Activated naive CD8-positive, alpha-beta T cell (primary cell): ENCODE results near the gene AGAP3.
"Not testable (repeated sequence)": the region's sequence is repeated elsewhere in the genome, so short reads cannot be mapped to it uniquely, and the experiment has no call there.

Experiments used
- H3K27ac Mint-ChIP-seq: one replicate; pipeline ENCODE4 v1.8.0; 2021; ENCODE audit warnings: mixed read lengths
- H3K27me3 Mint-ChIP-seq: one replicate; pipeline ENCODE4 v1.8.0; 2021; ENCODE audit warnings: mixed read lengths
- H3K36me3 Mint-ChIP-seq: one replicate; pipeline ENCODE4 v1.8.0; 2021; ENCODE audit warnings: mixed read lengths
- H3K4me1 Mint-ChIP-seq: one replicate; pipeline ENCODE4 v1.8.0; 2021; ENCODE audit warnings: low read depth, mixed read lengths
- H3K4me3 Mint-ChIP-seq: one replicate; pipeline ENCODE4 v1.8.0; 2021; ENCODE audit warnings: mild to moderate bottlenecking, mixed read lengths
- H3K9me3 Mint-ChIP-seq: one replicate; pipeline ENCODE4 v1.8.0; 2021; ENCODE audit warnings: low read depth, mixed read lengths

Gene AGAP3

GRCh38 chr7:151085691-151086620 is at the start of gene AGAP3:
Gene AGAP3, plus strand, starts transcription at chr7:151086475. Its CDS starts 267 bp downstream, at chr7:151086742.
- H3K4me3 Mint-ChIP-seq, result peak within 1 kb of the TSS; percentile 86
- peaks cover 8% of the 10 kb centered on the region for H3K27me3 Mint-ChIP-seq
- no peaks in the 10 kb centered on the region for H3K9me3 Mint-ChIP-seq
- peak within 1 kb of the TSS; percentile 86 for H3K27ac Mint-ChIP-seq
- no peaks in the 10 kb centered on the region for H3K36me3 Mint-ChIP-seq
- H3K4me1 Mint-ChIP-seq, result peaks cover 32% of the 10 kb centered on the region

- peaks cover 17% of the 10 kb centered on the region for H3K4me1 Mint-ChIP-seq
These were observed 47.1 kb upstream of the AGAP3 start for GRCh38 chr7:151038951-151039849.

GRCh38 chr7:151039850-151040548 is 46.3 kb upstream of the AGAP3 start:
- no peaks in the 10 kb centered on the region for H3K9me3 Mint-ChIP-seq
- no peaks in the 10 kb centered on the region for H3K36me3 Mint-ChIP-seq
- peaks cover 17% of the 10 kb centered on the region for H3K4me1 Mint-ChIP-seq
- H3K27ac Mint-ChIP-seq, result peak overlapping the region; percentile 93
- H3K27me3 Mint-ChIP-seq, result no peaks in the 10 kb centered on the region
- peak overlapping the region; percentile 47 for H3K4me3 Mint-ChIP-seq

More at GRCh38 chr7:151038951-151039849, 47.1 kb upstream of the AGAP3 start:
- Mint-ChIP-seq H3K9me3 (no peaks in the 10 kb centered on the region), H3K27ac (peak overlapping the region; percentile 93), H3K36me3 (no peaks in the 10 kb centered on the region), H3K4me3 (peak overlapping the region; percentile 47), H3K27me3 (no peaks in the 10 kb centered on the region)

- Mint-ChIP-seq H3K4me3 (no peak overlapping the region), H3K27ac (no peak overlapping the region), H3K4me1 (peaks cover 17% of the 10 kb centered on the region), H3K36me3 (no peaks in the 10 kb centered on the region), H3K27me3 (no peaks in the 10 kb centered on the region), H3K9me3 (no peaks in the 10 kb centered on the region)
These were observed 45.5 kb upstream of the AGAP3 start for GRCh38 chr7:151040616-151041375.

- H3K4me1 Mint-ChIP-seq, result peaks cover 17% of the 10 kb centered on the region
- not testable (repeated sequence) for H3K27me3 Mint-ChIP-seq, H3K9me3 Mint-ChIP-seq, H3K4me3 Mint-ChIP-seq, H3K36me3 Mint-ChIP-seq, H3K27ac Mint-ChIP-seq
These were observed 42.8 kb upstream of the AGAP3 start for GRCh38 chr7:151043449-151043848.

GRCh38 chr7:151043959-151044358 is 42.3 kb upstream of the AGAP3 start:
- Mint-ChIP-seq H3K9me3 (no peaks in the 10 kb centered on the region), H3K4me3 (no peak overlapping the region), H3K36me3 (no peaks in the 10 kb centered on the region), H3K27ac (no peak overlapping the region), H3K27me3 (no peaks in the 10 kb centered on the region), H3K4me1 (peaks cover 12% of the 10 kb centered on the region)

GRCh38 chr7:151045262-151045661 is 41.0 kb upstream of the AGAP3 start:
- no peak overlapping the region for H3K27ac Mint-ChIP-seq
- no peaks in the 10 kb centered on the region for H3K27me3 Mint-ChIP-seq
- H3K36me3 Mint-ChIP-seq, result no peaks in the 10 kb centered on the region
- peaks cover 2% of the 10 kb centered on the region for H3K4me1 Mint-ChIP-seq
- H3K4me3 Mint-ChIP-seq, result no peak overlapping the region
- no peaks in the 10 kb centered on the region for H3K9me3 Mint-ChIP-seq

GRCh38 chr7:151045967-151046366 is 40.3 kb upstream of the AGAP3 start:
- no peaks in the 10 kb centered on the region for H3K27me3 Mint-ChIP-seq
- H3K9me3 Mint-ChIP-seq, result no peaks in the 10 kb centered on the region
- no peak overlapping the region for H3K27ac Mint-ChIP-seq
- no peaks in the 10 kb centered on the region for H3K36me3 Mint-ChIP-seq
- peaks cover 2% of the 10 kb centered on the region for H3K4me1 Mint-ChIP-seq
- no peak overlapping the region for H3K4me3 Mint-ChIP-seq

GRCh38 chr7:151046603-151047573 is 39.4 kb upstream of the AGAP3 start:
- no peaks in the 10 kb centered on the region for H3K27me3 Mint-ChIP-seq
- no peaks in the 10 kb centered on the region for H3K4me1 Mint-ChIP-seq
- no peak overlapping the region for H3K27ac Mint-ChIP-seq
- no peaks in the 10 kb centered on the region for H3K36me3 Mint-ChIP-seq
- H3K9me3 Mint-ChIP-seq, result no peaks in the 10 kb centered on the region
- no peak overlapping the region for H3K4me3 Mint-ChIP-seq

GRCh38 chr7:151047976-151048815 is 38.1 kb upstream of the AGAP3 start, which contains the start of gene ASIC3:
Gene ASIC3, plus strand, starts transcription at chr7:151048531. Its CDS starts 355 bp downstream, at chr7:151048886.
- Mint-ChIP-seq H3K36me3 (peaks cover 5% of the 10 kb centered on the region), H3K4me3 (no peak within 1 kb of the TSS), H3K9me3 (no peaks in the 10 kb centered on the region), H3K27me3 (no peaks in the 10 kb centered on the region), H3K4me1 (peaks cover 3% of the 10 kb centered on the region), H3K27ac (peak within 1 kb of the TSS; percentile 28)

GRCh38 chr7:151048911-151049463 is 37.3 kb upstream of the AGAP3 start:
- peaks cover 3% of the 10 kb centered on the region for H3K4me1 Mint-ChIP-seq
- no peaks in the 10 kb centered on the region for H3K9me3 Mint-ChIP-seq
- H3K36me3 Mint-ChIP-seq, result peaks cover 5% of the 10 kb centered on the region
- no peaks in the 10 kb centered on the region for H3K27me3 Mint-ChIP-seq
- no peak overlapping the region for H3K4me3 Mint-ChIP-seq
- H3K27ac Mint-ChIP-seq, result no peak overlapping the region

GRCh38 chr7:151051108-151051507 is 35.2 kb upstream of the AGAP3 start:
- peaks cover 5% of the 10 kb centered on the region for H3K36me3 Mint-ChIP-seq
- H3K9me3 Mint-ChIP-seq, result no peaks in the 10 kb centered on the region
- H3K27ac Mint-ChIP-seq, result no peak overlapping the region
- no peak overlapping the region for H3K4me3 Mint-ChIP-seq
- peaks cover 3% of the 10 kb centered on the region for H3K4me1 Mint-ChIP-seq
- H3K27me3 Mint-ChIP-seq, result no peaks in the 10 kb centered on the region
